Measurements from ENCODE around the gene RC3H1. TPM values are rescaled to one million over a fixed set of nuclear protein-coding genes. Genes with fewer than 3 reads are reported as not detected.
A peak's percentile ranks its signal among the peaks of the same experiment; 100 is the strongest.

Gene RC3H1
- total RNA-seq, 3 donors from 2014 or later = 37.1 to 40.3 (median 39.7) TPM

- H3K4me1 Mint-ChIP-seq (ENCODE audit: low read depth) = peaks cover 10% of the 10 kb centered on the region
- H3K9me3 Mint-ChIP-seq = no peaks in the 10 kb centered on the region
- H3K36me3 Mint-ChIP-seq (ENCODE audit: insufficient read depth) = peaks cover 12% of the 10 kb centered on the region
- H3K27me3 Mint-ChIP-seq (ENCODE audit: low read depth) = no peaks in the 10 kb centered on the region
- H3K4me3 Mint-ChIP-seq = no peak overlapping the region
- DNase-seq = no peak
- no peak for ATAC-seq
Measured at GRCh38 chr1:173900992-173901391, 121.2 kb downstream of the RC3H1 start.

GRCh38 chr1:173900427-173900826, 121.7 kb downstream of the RC3H1 start:
- H3K36me3 Mint-ChIP-seq (ENCODE audit: insufficient read depth) = peaks cover 8% of the 10 kb centered on the region
- H3K4me3 Mint-ChIP-seq = no peak overlapping the region
- H3K27me3 Mint-ChIP-seq (ENCODE audit: low read depth) = no peaks in the 10 kb centered on the region
- ATAC-seq (no peak), DNase-seq (no peak)
- no peaks in the 10 kb centered on the region for H3K9me3 Mint-ChIP-seq
- H3K4me1 Mint-ChIP-seq (ENCODE audit: low read depth) = peaks cover 10% of the 10 kb centered on the region

- no peak for DNase-seq
- ATAC-seq = no peak
- Mint-ChIP-seq H3K4me3 (no peak overlapping the region), H3K27me3 (ENCODE audit: low read depth) (no peaks in the 10 kb centered on the region), H3K9me3 (no peaks in the 10 kb centered on the region), H3K4me1 (ENCODE audit: low read depth) (peaks cover 9% of the 10 kb centered on the region), H3K36me3 (ENCODE audit: insufficient read depth) (peaks cover 28% of the 10 kb centered on the region)
Measured at GRCh38 chr1:173894189-173894588, 128.0 kb downstream of the RC3H1 start.

DNA sequence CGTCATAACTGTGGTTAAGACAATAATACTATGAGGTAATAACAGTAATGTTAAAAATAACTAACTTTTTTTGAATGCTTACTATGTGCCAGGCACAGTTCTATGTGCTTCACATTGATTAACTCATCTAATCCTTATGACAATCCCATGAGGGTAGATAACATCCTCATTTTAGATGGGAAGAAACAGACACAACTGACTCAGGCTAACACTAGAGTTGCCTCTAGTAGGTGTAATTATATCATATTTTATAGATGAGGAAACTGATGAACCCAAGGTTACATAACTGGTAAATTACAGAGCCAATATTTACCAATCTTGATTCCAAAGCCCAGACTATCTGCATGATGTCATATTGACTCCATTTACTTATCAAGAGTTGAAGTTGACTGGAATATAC, 128.5 kb downstream of the RC3H1 start:
- no peak overlapping the region for H3K4me3 Mint-ChIP-seq
- H3K36me3 Mint-ChIP-seq (ENCODE audit: insufficient read depth) = peaks cover 30% of the 10 kb centered on the region
- H3K9me3 Mint-ChIP-seq = no peaks in the 10 kb centered on the region
- ATAC-seq (no peak), DNase-seq (no peak)
- H3K27me3 Mint-ChIP-seq (ENCODE audit: low read depth) = no peaks in the 10 kb centered on the region
- peaks cover 8% of the 10 kb centered on the region for H3K4me1 Mint-ChIP-seq (ENCODE audit: low read depth)

- no peak for ATAC-seq
- H3K27me3 Mint-ChIP-seq (ENCODE audit: low read depth) = no peaks in the 10 kb centered on the region
- peaks cover 34% of the 10 kb centered on the region for H3K4me1 Mint-ChIP-seq (ENCODE audit: low read depth)
- no peak overlapping the region for H3K4me3 Mint-ChIP-seq
- peaks cover 51% of the 10 kb centered on the region for H3K36me3 Mint-ChIP-seq (ENCODE audit: insufficient read depth)
- DNase-seq = no peak
- H3K9me3 Mint-ChIP-seq = no peaks in the 10 kb centered on the region
Measured at GRCh38 chr1:173889885-173890284, 132.3 kb downstream of the RC3H1 start.

GRCh38 chr1:173888749-173889148, 133.4 kb downstream of the RC3H1 start:
- Mint-ChIP-seq H3K9me3 (no peaks in the 10 kb centered on the region), H3K4me1 (ENCODE audit: low read depth) (peaks cover 34% of the 10 kb centered on the region), H3K36me3 (ENCODE audit: insufficient read depth) (peaks cover 44% of the 10 kb centered on the region), H3K27me3 (ENCODE audit: low read depth) (no peaks in the 10 kb centered on the region), H3K4me3 (no peak overlapping the region)
- no peak for DNase-seq
- no peak for ATAC-seq

DNA sequence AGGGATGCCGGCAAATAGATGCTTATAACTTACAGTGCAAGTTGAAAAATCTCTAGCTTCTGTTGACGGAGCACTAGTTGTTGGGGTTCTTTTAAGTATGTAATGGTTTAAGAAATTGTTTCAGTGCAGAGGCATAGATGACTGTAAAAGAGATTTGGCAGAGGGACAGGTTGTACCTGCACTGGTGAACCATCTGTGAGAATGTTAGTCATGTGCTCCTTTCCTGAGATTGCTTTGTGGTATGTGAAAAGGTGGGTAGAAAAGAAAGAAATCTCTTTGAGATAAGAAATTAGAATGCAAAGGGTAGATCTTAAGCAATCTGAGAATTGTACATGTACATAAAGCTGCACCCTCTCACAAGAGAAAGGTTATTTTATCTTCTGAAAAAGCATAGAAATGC, 134.5 kb downstream of the RC3H1 start:
- DNase-seq = no peak
- Mint-ChIP-seq H3K4me1 (ENCODE audit: low read depth) (peaks cover 34% of the 10 kb centered on the region), H3K9me3 (no peaks in the 10 kb centered on the region), H3K27me3 (ENCODE audit: low read depth) (no peaks in the 10 kb centered on the region), H3K4me3 (no peak overlapping the region), H3K36me3 (ENCODE audit: insufficient read depth) (peaks cover 41% of the 10 kb centered on the region)
- peak; percentile 78 to 84 for ATAC-seq

- Mint-ChIP-seq H3K9me3 (no peaks in the 10 kb centered on the region), H3K4me3 (no peak overlapping the region), H3K36me3 (ENCODE audit: insufficient read depth) (peaks cover 37% of the 10 kb centered on the region), H3K27me3 (ENCODE audit: low read depth) (no peaks in the 10 kb centered on the region), H3K4me1 (ENCODE audit: low read depth) (peaks cover 31% of the 10 kb centered on the region)
- DNase-seq (no peak), ATAC-seq (peak in 1 of 2 donors; percentile 14)
Measured at GRCh38 chr1:173886746-173887611, 135.2 kb downstream of the RC3H1 start.

DNA sequence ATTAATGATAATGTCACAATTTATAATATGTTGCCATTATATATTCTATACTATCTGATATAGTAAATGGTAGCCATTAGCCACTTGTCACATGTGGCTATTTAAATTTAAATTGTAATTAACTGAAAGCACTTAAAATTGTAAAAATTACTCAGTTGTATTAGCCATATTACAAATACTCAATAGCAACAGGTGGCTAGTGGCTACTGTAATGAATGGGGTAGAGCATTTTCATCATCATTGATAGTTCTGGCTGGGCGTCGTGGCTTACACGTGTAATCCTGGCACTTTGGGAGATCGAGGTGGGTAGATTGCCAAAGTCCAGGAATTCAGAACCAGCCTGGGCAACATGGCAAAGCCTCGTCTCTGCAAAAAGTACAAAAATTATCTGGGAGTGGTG, 137.5 kb downstream of the RC3H1 start:
- no peak for ATAC-seq
- peaks cover 32% of the 10 kb centered on the region for H3K36me3 Mint-ChIP-seq (ENCODE audit: insufficient read depth)
- H3K4me1 Mint-ChIP-seq (ENCODE audit: low read depth) = peaks cover 26% of the 10 kb centered on the region
- no peak overlapping the region for H3K4me3 Mint-ChIP-seq
- H3K27me3 Mint-ChIP-seq (ENCODE audit: low read depth) = no peaks in the 10 kb centered on the region
- H3K9me3 Mint-ChIP-seq = no peaks in the 10 kb centered on the region
- DNase-seq = no peak

Other genes starting within 250 kb of the RC3H1 start
- 10 to 100 TPM; 30.7 to 38.6 (median 35.5) TPM for gene DARS2, start 197.7 kb downstream of the RC3H1 start, total RNA-seq
- 10 to 100 TPM; 13.9 to 15.9 (median 15.1) TPM for gene CENPL, start 197.5 kb downstream of the RC3H1 start, total RNA-seq
- 100 to 1,000 TPM; 836 to 968 (median 925) TPM for gene GAS5, start 154.4 kb downstream of the RC3H1 start, total RNA-seq
- 1 to 10 TPM; 5.8 to 8.1 (median 7.7) TPM for gene ZBTB37, start 154.0 kb downstream of the RC3H1 start, total RNA-seq
- gene SERPINC1, start 105.0 kb downstream of the RC3H1 start, total RNA-seq = under 1 TPM; 0.34 to 0.96 (median 0.52) TPM
- 10 to 100 TPM; 16.9 to 23.2 (median 22.3) TPM for gene RABGAP1L, start 137.2 kb upstream of the RC3H1 start, total RNA-seq